Stimulated activated CD4-positive, alpha-beta T cell treated with anti-CD3 and anti-CD28 coated beads, TNF-alpha, amount 100 ng/mL, for 24 hours (primary cell): ENCODE measurements around the gene PACSIN3.

Experiments
- DNase-seq, 3 experiments: peaks; one replicate each; pipeline ENCODE4 v3.0.0-alpha.2; 2020; ENCODE audit warnings: low read depth in 3 of 3

PACSIN3 gene

GRCh38 chr11:47152953-47153950 is 33.0 kb downstream of the PACSIN3 start:
- peak; percentile 18 to 61 (median 29) for DNase-seq

GRCh38 chr11:47152126-47152952 is 33.9 kb downstream of the PACSIN3 start:
- no peak for DNase-seq

DNA sequence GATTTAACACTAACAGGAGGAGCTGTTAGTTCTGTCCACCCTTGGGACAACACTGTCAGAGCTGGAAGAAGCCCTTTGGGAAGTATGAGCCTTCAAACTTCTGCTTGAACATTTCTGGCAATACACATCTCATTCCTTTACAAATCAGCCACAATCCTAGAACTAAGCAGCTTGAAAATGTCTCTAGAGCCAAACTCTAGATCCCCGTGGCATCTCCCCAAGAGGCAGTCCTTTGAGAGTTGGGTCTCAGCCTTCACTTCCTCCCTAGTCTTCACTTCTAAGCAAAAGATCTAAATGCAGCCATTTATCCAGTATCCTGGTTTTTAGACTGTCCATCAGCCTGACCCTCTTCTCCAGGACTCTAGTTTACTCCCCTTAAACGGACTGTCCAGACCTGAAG is 36.5 kb downstream of the PACSIN3 start:
- DNase-seq = no peak

GRCh38 chr11:47148903-47149531 is 37.2 kb downstream of the PACSIN3 start:
- no peak for DNase-seq

DNA sequence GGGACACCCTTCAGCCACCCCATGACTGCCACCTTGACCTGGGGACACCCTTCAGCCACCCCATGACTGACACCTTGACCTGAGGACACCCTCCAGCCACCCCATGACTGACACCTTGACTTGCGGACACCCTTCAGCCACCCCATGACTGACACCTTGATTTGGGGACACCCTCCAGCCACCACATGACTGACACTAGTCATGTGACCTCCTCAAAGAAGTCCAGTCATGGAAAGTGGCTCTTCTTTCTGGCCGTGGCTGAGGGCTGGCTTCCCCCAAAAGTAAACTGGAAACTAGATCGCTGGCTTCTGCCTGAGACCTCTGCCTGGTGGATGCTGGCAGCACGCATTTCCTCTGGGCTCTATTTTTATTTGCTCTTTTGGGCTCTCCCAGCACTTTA is 38.0 kb downstream of the PACSIN3 start:
- no peak for DNase-seq

DNA sequence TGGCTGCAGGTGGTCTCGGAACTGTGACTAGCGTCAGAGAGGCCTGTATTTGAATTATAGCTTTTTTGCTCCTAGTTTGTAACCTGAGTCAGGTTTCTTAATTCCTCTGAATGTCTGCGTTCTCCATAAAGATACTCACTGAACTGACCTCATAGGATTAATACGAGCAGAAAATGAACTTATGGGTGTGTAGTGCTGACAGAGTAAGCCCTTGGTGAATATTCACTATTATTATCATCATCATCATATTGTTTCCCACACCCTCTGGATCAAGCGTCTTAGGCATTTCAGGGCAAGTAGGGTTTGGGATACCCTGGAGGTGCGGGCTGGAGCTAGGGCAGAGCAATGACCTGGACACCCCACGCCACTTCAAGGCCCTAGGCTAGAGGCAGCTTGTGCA is 38.6 kb downstream of the PACSIN3 start:
- no peak for DNase-seq

- DNase-seq = no peak
Observed at GRCh38 chr11:47147250-47147649, 39.0 kb downstream of the PACSIN3 start.

DNA sequence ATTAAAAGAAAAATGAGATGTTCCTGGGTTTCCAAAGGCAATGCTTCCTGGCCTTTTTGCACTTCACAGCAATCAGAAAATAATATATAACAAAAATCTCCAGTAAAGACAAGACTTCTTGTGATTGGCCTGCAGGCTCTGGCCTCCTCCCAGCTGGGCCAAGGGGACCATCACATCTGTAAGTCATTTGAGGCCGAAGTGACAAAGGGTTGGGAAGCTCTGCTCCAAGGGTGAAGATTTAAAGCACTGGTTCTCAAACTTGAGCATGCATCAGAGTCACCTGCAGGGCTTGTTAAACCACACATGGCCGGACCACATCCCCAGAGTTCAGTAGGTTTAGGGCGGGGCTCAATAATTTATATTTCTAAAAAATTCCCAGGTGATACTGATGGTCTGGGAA is 41.7 kb downstream of the PACSIN3 start:
- DNase-seq = no peak

- DNase-seq = no peak
Observed at GRCh38 chr11:47143322-47143721, 42.9 kb downstream of the PACSIN3 start.

- DNase-seq = no peak
Observed at GRCh38 chr11:47139878-47140277, 46.4 kb downstream of the PACSIN3 start.

- no peak for DNase-seq
Observed at GRCh38 chr11:47137476-47137875, 48.8 kb downstream of the PACSIN3 start.

- DNase-seq = no peak
Observed at GRCh38 chr11:47136921-47137320, 49.3 kb downstream of the PACSIN3 start.

DNA sequence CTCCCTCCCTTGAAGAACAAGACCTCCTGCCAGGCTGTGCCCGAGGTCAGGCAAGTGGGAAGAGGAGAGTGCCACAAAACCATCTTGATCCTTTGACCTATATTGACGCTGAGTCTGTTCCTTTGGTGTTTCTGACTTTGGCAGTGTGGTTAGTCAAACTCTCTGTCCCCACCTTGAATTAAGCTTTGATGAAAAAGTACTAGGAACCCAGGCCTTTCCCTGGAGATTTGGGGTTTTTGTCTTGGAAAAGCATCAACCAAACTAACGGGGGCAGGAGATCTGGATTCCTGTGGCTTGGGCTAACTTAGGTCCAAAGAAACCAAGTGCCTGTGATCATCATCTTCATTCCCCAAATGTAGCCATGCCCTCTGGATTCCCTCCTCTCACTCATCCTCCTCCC is 49.9 kb downstream of the PACSIN3 start:
- no peak for DNase-seq

DNA sequence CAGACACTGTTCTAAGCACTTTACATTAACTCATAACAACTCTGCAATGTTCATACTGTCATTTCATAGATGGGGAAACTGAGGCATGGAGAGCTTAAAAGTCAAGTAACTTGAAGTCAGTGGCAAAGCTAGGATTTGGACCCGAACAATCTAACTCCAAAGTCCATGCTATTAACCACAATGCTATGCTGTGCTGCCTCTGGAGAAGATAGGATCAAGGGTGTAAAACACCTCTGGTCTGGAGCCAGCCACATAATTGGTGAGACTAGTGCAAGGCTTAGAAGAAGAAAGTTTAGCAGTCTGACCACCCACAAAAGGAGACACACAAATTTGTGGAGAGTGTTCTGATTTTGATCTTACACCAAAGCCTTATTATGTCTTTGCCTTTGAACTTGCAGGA is 53.3 kb downstream of the PACSIN3 start:
- DNase-seq = no peak

- DNase-seq = no peak
Observed at GRCh38 chr11:47132490-47132889, 53.7 kb downstream of the PACSIN3 start.

DNA sequence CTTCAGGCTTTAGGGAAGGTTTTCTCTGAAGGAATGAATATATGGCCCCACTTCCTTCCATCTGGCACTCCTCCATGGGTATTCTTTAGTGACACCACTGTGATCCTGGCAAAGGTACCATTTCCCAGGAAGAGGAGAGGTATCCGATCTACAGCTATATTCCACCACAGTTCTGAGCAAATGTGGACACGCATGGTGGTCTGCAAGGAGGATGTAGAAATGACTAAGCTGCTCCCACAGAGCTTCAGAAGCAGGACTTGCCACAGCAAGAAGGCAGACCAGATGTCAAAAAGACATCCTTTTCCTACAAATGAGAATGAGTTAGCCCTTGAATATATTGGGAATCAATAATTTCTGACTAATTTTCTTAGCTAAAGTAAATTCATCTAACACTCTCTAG is 55.1 kb downstream of the PACSIN3 start:
- no peak for DNase-seq

- DNase-seq = no peak
Observed at GRCh38 chr11:47130543-47130942, 55.7 kb downstream of the PACSIN3 start.
